ENCODE results near the gene PARP8.

PARP8 gene

GRCh38 chr5:50703367-50703666, 36.9 kb downstream of the PARP8 start:
- no peak for TF ChIP-seq CTCF (conservative IDR thresholded peaks at IDR 0.05; ENCODE audit: low read depth, low read length)
- no peak overlapping the region for H3K4me3 ChIP-seq (ENCODE audit: low read depth, low read length)
- no peak for DNase-seq (ENCODE audit: low read depth)

- no peak overlapping the region for H3K4me3 ChIP-seq (ENCODE audit: low read depth, low read length)
- TF ChIP-seq CTCF (conservative IDR thresholded peaks at IDR 0.05; ENCODE audit: low read depth, low read length) = no peak
- DNase-seq (ENCODE audit: low read depth) = no peak
Observed at GRCh38 chr5:50704730-50705129, 38.3 kb downstream of the PARP8 start.

DNA sequence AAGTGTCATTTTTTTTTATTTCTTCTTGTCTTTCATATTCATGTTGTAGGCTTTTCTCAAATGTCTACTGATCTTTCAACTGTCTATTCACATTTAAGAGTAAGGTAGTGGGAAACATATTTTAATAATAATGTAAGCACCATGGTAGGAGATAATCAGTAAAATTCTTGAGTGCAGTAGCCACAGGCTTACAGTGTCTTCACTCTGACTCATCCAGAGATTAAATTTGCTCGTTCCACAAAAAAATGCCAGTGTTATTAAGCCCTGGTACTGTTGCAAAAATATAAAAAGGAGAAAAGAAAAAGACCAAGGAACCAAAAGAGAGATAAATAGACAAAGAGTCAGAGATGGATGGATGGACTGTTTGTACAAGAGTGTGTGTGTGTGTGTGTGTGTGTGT, 43.0 kb downstream of the PARP8 start:
- TF ChIP-seq CTCF (conservative IDR thresholded peaks at IDR 0.05; ENCODE audit: low read depth, low read length) = no peak
- peak; percentile 71 for DNase-seq (ENCODE audit: low read depth)
- no peak overlapping the region for H3K4me3 ChIP-seq (ENCODE audit: low read depth, low read length)

GRCh38 chr5:50710838-50711237, 44.4 kb downstream of the PARP8 start:
- no peak for DNase-seq (ENCODE audit: low read depth)
- no peak for TF ChIP-seq CTCF (conservative IDR thresholded peaks at IDR 0.05; ENCODE audit: low read depth, low read length)
- no peak overlapping the region for H3K4me3 ChIP-seq (ENCODE audit: low read depth, low read length)

GRCh38 chr5:50711280-50711679, 44.8 kb downstream of the PARP8 start:
- H3K4me3 ChIP-seq (ENCODE audit: low read depth, low read length) = no peak overlapping the region
- peak; percentile 51 for DNase-seq (ENCODE audit: low read depth)
- TF ChIP-seq CTCF (conservative IDR thresholded peaks at IDR 0.05; ENCODE audit: low read depth, low read length) = no peak

- no peak for TF ChIP-seq CTCF (conservative IDR thresholded peaks at IDR 0.05; ENCODE audit: low read depth, low read length)
- H3K4me3 ChIP-seq (ENCODE audit: low read depth, low read length) = no peak overlapping the region
- no peak for DNase-seq (ENCODE audit: low read depth)
Observed at GRCh38 chr5:50712479-50712878, 46.0 kb downstream of the PARP8 start.

DNA sequence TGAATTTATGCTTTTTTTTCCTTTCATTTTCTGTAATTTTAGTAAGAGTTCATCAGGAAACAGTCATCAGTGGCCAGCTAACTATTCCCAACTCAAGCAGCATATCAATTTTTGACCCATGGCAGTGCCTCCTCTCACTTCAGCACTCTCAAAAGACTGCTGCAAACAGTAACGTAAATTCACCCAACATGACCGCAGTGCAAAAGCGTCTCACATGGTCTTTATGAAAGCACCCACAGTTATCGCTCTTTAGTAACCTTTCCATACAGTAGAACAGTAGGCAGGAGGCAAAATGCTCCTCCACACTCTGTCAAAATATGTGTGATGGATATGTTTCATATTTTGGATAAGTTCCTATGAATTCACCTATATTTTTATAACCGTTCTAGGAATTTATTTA, 48.6 kb downstream of the PARP8 start:
- no peak for TF ChIP-seq CTCF (conservative IDR thresholded peaks at IDR 0.05; ENCODE audit: low read depth, low read length)
- no peak overlapping the region for H3K4me3 ChIP-seq (ENCODE audit: low read depth, low read length)
- DNase-seq (ENCODE audit: low read depth) = no peak
